Smooth muscle cell (in vitro differentiated cells): ENCODE results near the gene DLEU7. TPM values are rescaled to one million over a fixed set of nuclear protein-coding genes. Genes with fewer than 3 reads are reported as not detected.

Source experiments
- DNase-seq: peaks from one replicate; lab custom pipeline; 2025; ENCODE audit not compliant: unreplicated experiment; lab: John Stamatoyannopoulos, UW
- H2AFZ ChIP-seq: fragments of 200-600 bp; sonication (generic); 2 replicates; pipeline ENCODE4 v1.6.0; 2016; ENCODE audit warnings: antibody characterized with exemption, low read depth, mild to moderate bottlenecking
- H3F3A ChIP-seq: fragments of 200-600 bp; sonication (generic); 2 replicates; pipeline ENCODE4 v1.6.0; 2017; ENCODE audit warnings: antibody characterized with exemption, low read depth
- H3K27ac ChIP-seq: fragments of 200-600 bp; sonication (generic); 2 replicates; pipeline ENCODE4 v1.5.1; 2016; ENCODE audit warnings: low read depth, mild to moderate bottlenecking
- H3K27me3 ChIP-seq: fragments of 200-600 bp; sonication (generic); 2 replicates; pipeline ENCODE4 v1.6.1; 2016; ENCODE audit warnings: low read depth, mild to moderate bottlenecking
- H3K36me3 ChIP-seq: fragments of 200-600 bp; sonication (generic); 2 replicates; pipeline ENCODE4 v1.5.1; 2016; ENCODE audit warnings: low read depth
- H3K4me1 ChIP-seq: fragments of 200-600 bp; sonication (generic); 2 replicates; pipeline ENCODE4 v1.5.1; 2016; ENCODE audit warnings: low read depth
- H3K4me2 ChIP-seq: fragments of 200-600 bp; sonication (generic); 2 replicates; pipeline ENCODE4 v1.6.0; 2016; ENCODE audit warnings: mild to moderate bottlenecking
- H3K4me3 ChIP-seq: fragments of 200-600 bp; sonication (generic); 2 replicates; pipeline ENCODE4 v1.5.1; 2016; ENCODE audit warnings: mild to moderate bottlenecking
- H3K79me2 ChIP-seq: fragments of 200-600 bp; sonication (generic); 2 replicates; pipeline ENCODE4 v1.6.0; 2016; ENCODE audit warnings: low read depth, mild to moderate bottlenecking
- H3K9ac ChIP-seq: fragments of 200-600 bp; sonication (generic); 2 replicates; pipeline ENCODE4 v1.6.0; 2016; ENCODE audit warnings: low read depth
- H3K9me3 ChIP-seq: fragments of 200-600 bp; sonication (generic); replicated peaks from 2 replicates; pipeline ENCODE4 v1.5.1; 2016; ENCODE audit warnings: low read depth
- H4K20me1 ChIP-seq: fragments of 200-600 bp; sonication (generic); 2 replicates; pipeline ENCODE4 v1.6.0; 2016; ENCODE audit warnings: low read depth
- WGBS: methylation state at CpG from one replicate; pipeline ENCODE4 v1.1.7; 2016; ENCODE audit warnings: low lambda C conversion rate; 5-methylcytosine and 5-hydroxymethylcytosine counted together
- polyA plus RNA-seq: library from polyadenylated mRNA; unstranded; fragments of >200 nt; fragmentation: Nextera tagmentation; extraction: Ambion mirVana; gene quantifications from 2 replicates; pipeline ENCODE4 v1.2.1, GENCODE V29; 2016
- total RNA-seq: library from RNA; depleted of rRNA; stranded (reverse); fragments of >200 nt; gene quantifications from 2 replicates; pipeline ENCODE4 v1.2.3, GENCODE V29; 2014
- TF ChIP-seq, protein P1 (sequence below): fragments of 200-600 bp; sonication (generic); IDR thresholded peaks from 2 replicates; pipeline ENCODE4 v1.5.1; 2017; ENCODE audit warnings: borderline replicate concordance, mild to moderate bottlenecking, antibody characterized with exemption; ENCODE audit not compliant: insufficient read depth, poor library complexity, severe bottlenecking

Gene DLEU7
- total and polyA plus RNA-seq, 2 experiments from 2014 or later: 1.8 TPM; not detected in 1

DNA sequence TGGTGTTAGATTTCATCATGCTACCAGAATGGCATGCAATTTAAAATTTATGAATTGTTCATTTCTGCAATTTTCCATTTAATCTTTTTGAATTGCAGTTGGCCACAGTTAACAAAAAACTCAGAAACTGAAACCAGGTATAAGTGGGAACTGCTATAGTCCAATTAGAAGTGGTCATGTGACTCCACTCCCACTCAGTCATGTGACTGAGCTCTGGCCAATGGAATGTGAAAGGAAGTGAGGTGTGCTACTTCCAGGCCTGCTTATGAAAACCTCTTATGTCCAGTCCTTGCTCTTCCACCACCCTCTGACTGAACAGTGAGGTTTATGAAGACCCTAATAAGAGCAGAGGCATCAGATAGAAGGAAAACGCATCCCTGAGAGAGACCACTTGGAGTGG, 47.0 kb downstream of the DLEU7 start:
- no peaks in the 10 kb centered on the region for H3K79me2 ChIP-seq
- TF ChIP-seq, protein P1, sequence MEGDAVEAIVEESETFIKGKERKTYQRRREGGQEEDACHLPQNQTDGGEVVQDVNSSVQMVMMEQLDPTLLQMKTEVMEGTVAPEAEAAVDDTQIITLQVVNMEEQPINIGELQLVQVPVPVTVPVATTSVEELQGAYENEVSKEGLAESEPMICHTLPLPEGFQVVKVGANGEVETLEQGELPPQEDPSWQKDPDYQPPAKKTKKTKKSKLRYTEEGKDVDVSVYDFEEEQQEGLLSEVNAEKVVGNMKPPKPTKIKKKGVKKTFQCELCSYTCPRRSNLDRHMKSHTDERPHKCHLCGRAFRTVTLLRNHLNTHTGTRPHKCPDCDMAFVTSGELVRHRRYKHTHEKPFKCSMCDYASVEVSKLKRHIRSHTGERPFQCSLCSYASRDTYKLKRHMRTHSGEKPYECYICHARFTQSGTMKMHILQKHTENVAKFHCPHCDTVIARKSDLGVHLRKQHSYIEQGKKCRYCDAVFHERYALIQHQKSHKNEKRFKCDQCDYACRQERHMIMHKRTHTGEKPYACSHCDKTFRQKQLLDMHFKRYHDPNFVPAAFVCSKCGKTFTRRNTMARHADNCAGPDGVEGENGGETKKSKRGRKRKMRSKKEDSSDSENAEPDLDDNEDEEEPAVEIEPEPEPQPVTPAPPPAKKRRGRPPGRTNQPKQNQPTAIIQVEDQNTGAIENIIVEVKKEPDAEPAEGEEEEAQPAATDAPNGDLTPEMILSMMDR: no peak
- no peaks in the 10 kb centered on the region for H3F3A ChIP-seq
- no peaks in the 10 kb centered on the region for H4K20me1 ChIP-seq
- H3K4me3 ChIP-seq: no peak overlapping the region
- H3K9me3 ChIP-seq: no peaks in the 10 kb centered on the region
- 91% methylated on average over 1 of the region's 1 CpG for WGBS
- no peak overlapping the region for H3K4me2 ChIP-seq
- no peak overlapping the region for H3K9ac ChIP-seq
- H2AFZ ChIP-seq: no peak overlapping the region
- H3K27ac ChIP-seq: no peak overlapping the region
- H3K27me3 ChIP-seq: no peaks in the 10 kb centered on the region
- H3K36me3 ChIP-seq: no peaks in the 10 kb centered on the region
- DNase-seq: no peak
- H3K4me1 ChIP-seq: peaks cover 8% of the 10 kb centered on the region

DNA sequence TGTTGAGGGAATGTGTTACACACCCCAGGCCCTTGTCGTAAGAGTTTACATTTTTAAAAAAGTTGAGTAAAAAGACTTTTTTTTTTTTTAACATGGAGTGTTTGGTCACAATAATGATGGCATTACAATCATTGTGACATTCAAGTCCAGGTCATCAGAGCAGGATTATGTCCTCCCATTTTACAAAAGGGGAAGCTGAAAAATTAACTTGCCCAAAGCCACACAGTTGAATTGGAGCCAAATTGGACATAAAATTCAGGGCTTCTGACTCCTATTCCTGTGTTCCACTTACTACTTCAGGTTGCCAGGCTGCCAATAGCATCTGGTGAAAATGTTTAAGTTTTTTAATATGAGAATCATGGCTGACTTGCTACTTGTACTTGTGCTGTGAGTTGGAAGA, 49.3 kb downstream of the DLEU7 start:
- H3K9ac ChIP-seq: no peak overlapping the region
- no peak overlapping the region for H3K4me3 ChIP-seq
- no peak overlapping the region for H3K4me2 ChIP-seq
- no peak for DNase-seq
- no peaks in the 10 kb centered on the region for H3K4me1 ChIP-seq
- peaks cover 4% of the 10 kb centered on the region for H3K27me3 ChIP-seq
- TF ChIP-seq, protein P1: no peak
- H3K36me3 ChIP-seq: no peaks in the 10 kb centered on the region
- H4K20me1 ChIP-seq: no peaks in the 10 kb centered on the region
- WGBS: 97% methylated on average over 1 of the region's 1 CpG
- no peak overlapping the region for H3K27ac ChIP-seq
- no peaks in the 10 kb centered on the region for H3K9me3 ChIP-seq
- H3K79me2 ChIP-seq: no peaks in the 10 kb centered on the region
- no peaks in the 10 kb centered on the region for H3F3A ChIP-seq
- H2AFZ ChIP-seq: no peak overlapping the region

DNA sequence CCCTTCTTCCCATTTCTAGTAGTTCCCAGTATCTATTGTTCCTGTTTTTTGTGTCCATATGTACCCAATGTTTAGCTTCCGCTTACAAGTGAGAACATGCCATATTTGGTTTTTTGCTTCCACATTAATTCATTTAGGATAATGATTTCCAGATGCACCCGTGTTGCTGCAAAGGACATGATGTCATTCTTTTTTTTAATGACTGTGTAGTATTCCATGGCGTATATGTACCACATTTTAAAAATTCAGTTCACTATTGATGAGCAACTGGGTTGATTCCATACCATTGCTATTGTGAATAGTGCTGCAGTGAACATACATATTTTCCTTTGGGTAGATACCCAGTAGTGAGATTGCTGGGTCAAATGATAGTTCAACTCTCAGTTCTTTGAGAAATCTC, 50.5 kb downstream of the DLEU7 start:
- H3K79me2 ChIP-seq: no peaks in the 10 kb centered on the region
- H4K20me1 ChIP-seq: no peaks in the 10 kb centered on the region
- no peaks in the 10 kb centered on the region for H3K36me3 ChIP-seq
- 82% methylated on average over 3 of the region's 3 CpGs for whole genome bisulfite sequencing
- H2AFZ ChIP-seq: no peak overlapping the region
- DNase-seq: no peak
- TF ChIP-seq, protein P1: no peak
- no peaks in the 10 kb centered on the region for H3F3A ChIP-seq
- no peak overlapping the region for H3K27ac ChIP-seq
- no peak overlapping the region for H3K4me3 ChIP-seq
- no peaks in the 10 kb centered on the region for H3K4me1 ChIP-seq
- no peak overlapping the region for H3K9ac ChIP-seq
- peaks cover 4% of the 10 kb centered on the region for H3K27me3 ChIP-seq
- no peaks in the 10 kb centered on the region for H3K9me3 ChIP-seq
- H3K4me2 ChIP-seq: no peak overlapping the region

DNA sequence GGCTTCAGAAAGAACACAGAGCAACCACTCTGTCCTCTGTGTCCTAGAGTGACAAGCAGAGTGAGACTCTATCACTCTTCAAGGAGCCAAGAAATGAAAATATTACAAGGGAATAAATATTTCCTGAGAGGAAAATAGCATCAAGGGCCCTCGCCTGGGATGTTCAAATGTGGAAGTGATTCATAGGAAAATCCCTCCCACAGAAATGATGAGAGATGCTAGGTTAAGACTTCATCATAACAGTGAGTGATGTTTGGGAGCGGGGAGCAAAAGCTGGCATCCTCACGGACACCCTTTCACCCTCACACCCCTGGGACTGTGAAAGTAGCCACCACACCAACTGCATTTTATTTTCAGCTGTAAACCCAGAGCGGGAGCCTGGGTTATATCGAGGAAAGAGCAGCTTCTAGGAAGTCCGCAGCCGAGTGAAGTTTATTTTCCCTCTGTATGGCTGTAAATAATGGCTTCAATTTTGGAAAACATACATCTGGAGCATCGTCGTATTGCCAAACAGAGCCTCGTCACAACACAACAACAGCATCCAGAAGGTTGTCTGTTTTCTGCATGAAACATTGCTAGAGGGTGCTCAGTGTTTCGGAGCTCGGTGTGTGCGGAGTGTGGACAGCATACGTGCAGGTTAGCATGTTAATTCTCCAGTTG, 54.8 kb downstream of the DLEU7 start:
- H3K9me3 ChIP-seq: no peaks in the 10 kb centered on the region
- no peak overlapping the region for H3K4me2 ChIP-seq
- no peaks in the 10 kb centered on the region for H3K4me1 ChIP-seq
- no peak overlapping the region for H3K4me3 ChIP-seq
- DNase-seq: no peak
- H3K27me3 ChIP-seq: peaks cover 19% of the 10 kb centered on the region
- H3K27ac ChIP-seq: no peak overlapping the region
- H4K20me1 ChIP-seq: no peaks in the 10 kb centered on the region
- TF ChIP-seq, protein P1: no peak
- no peak overlapping the region for H3K9ac ChIP-seq
- no peaks in the 10 kb centered on the region for H3F3A ChIP-seq
- 87% methylated on average over 14 of the region's 14 CpGs for WGBS
- H3K79me2 ChIP-seq: no peaks in the 10 kb centered on the region
- no peaks in the 10 kb centered on the region for H3K36me3 ChIP-seq
- no peak overlapping the region for H2AFZ ChIP-seq
